Mucosa of descending colon (tissue), 3 donors: ENCODE data around the gene RGCC. TPM values are rescaled to one million over a fixed set of nuclear protein-coding genes. Genes with fewer than 3 reads are reported as not detected.
A peak's percentile ranks its signal among the peaks of the same experiment; 100 is the strongest.

Experiments used
- ATAC-seq: fragments of 200-7000 bp; cut with Tn5 transposase; one replicate; pipeline ENCODE4 v1.9.1; 2020; ENCODE audit warnings: mild to moderate bottlenecking, moderate library complexity
- DNase-seq, 3 donors: peaks; one replicate each; pipeline ENCODE4 v3.0.0-alpha.2; 2020
- H3K36me3 ChIP-seq: fragments of 200-600 bp; one replicate; pipeline ENCODE4 v1.8.0; 2021; ENCODE audit warnings: low read depth, mild to moderate bottlenecking
- H3K4me1 ChIP-seq: fragments of 200-600 bp; one replicate; pipeline ENCODE4 v1.8.0; 2021; ENCODE audit warnings: low read depth, mild to moderate bottlenecking
- H3K4me3 ChIP-seq: fragments of 200-600 bp; one replicate; pipeline ENCODE4 v1.8.0; 2021; ENCODE audit warnings: mild to moderate bottlenecking
- H3K9me3 ChIP-seq: fragments of 200-600 bp; one replicate; pipeline ENCODE4 v1.8.0; 2021; ENCODE audit warnings: mild to moderate bottlenecking
- intact Hi-C, 2 donors: fragments of 100-400 bp; cut with DNase I in 1 of 2; cut with micrococcal nuclease in 1 of 2; formaldehyde crosslinking; loops; one replicate each; pipeline versions ENCODE4 v1.11.0 to v1.11.1; 2022; cut with DNase I, micrococcal nuclease
- total RNA-seq, 3 donors: library from RNA; stranded (reverse); fragmentation: NEBNext Ultra II Directional in 2 of 3; extraction: Animal tissue kit (Norgen Biotek cat#: 25700) in 2 of 3; gene quantifications; one replicate each; pipeline versions ENCODE4 v1.2.1 to v1.2.4, GENCODE V29; 2021 to 2023
- TF ChIP-seq, protein P1 (sequence below): fragments of 200-600 bp; IDR thresholded peaks from one replicate; pipeline ENCODE4 v1.8.0; 2022; ENCODE audit warnings: antibody characterized with exemption, mild to moderate bottlenecking
- donor health status: DM: no; HTN: no; CAD: no; lungs with moderate emphysema.
- donor health status: DM: no; HTN: no; CAD: no.
- donor health status: DM: no; HTN: yes; CAD: no.

The RGCC gene
- total RNA-seq, 3 donors from 2014 or later = 2.5 to 14.0 (median 4.7) TPM

DNA sequence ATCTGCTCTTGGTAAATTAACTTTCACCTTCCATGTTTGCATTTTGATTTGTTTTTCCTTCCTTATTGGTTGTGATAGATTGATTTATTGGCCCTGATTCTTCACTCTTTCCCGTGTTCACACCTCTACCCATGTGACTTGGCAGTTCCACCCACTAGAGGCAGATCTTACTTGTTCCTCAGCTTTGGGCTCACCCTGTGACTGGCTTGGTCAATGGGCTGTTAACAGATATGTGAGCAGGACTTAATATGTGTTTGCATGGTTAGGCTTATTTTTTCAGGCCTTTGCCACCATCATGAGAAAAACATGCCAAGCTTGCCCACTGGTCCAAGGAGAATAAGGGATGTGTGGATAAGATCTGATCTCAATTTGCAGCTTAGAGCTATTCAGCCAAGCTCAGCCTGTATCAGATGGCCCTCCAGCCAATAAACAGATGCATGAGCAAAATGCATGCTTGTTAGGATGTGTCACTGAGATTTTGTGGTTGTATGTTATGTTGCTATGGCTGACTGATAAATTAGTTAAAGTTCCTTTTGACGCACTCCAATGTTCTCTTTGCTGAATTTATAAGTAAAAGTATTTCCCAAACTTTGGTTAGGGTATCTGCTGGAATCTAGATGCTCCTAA, 48.0 kb downstream of the RGCC start:
- no peaks in the 10 kb centered on the region for H3K4me1 ChIP-seq
- TF ChIP-seq, protein P1, sequence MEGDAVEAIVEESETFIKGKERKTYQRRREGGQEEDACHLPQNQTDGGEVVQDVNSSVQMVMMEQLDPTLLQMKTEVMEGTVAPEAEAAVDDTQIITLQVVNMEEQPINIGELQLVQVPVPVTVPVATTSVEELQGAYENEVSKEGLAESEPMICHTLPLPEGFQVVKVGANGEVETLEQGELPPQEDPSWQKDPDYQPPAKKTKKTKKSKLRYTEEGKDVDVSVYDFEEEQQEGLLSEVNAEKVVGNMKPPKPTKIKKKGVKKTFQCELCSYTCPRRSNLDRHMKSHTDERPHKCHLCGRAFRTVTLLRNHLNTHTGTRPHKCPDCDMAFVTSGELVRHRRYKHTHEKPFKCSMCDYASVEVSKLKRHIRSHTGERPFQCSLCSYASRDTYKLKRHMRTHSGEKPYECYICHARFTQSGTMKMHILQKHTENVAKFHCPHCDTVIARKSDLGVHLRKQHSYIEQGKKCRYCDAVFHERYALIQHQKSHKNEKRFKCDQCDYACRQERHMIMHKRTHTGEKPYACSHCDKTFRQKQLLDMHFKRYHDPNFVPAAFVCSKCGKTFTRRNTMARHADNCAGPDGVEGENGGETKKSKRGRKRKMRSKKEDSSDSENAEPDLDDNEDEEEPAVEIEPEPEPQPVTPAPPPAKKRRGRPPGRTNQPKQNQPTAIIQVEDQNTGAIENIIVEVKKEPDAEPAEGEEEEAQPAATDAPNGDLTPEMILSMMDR = no peak
- no peak for ATAC-seq
- H3K36me3 ChIP-seq = no peaks in the 10 kb centered on the region
- no peak overlapping the region for H3K4me3 ChIP-seq
- intact Hi-C loops = no loop called here
- H3K9me3 ChIP-seq = no peaks in the 10 kb centered on the region
- DNase-seq = no peak

GRCh38 chr13:41506312-41506711, 49.0 kb downstream of the RGCC start:
- no peaks in the 10 kb centered on the region for H3K36me3 ChIP-seq
- DNase-seq (no peak), ATAC-seq (no peak)
- no peaks in the 10 kb centered on the region for H3K9me3 ChIP-seq
- no peak overlapping the region for H3K4me3 ChIP-seq
- intact Hi-C loops = no loop called here
- H3K4me1 ChIP-seq = no peaks in the 10 kb centered on the region
- TF ChIP-seq, protein P1 = no peak

- intact Hi-C loops = no loop called here
- TF ChIP-seq, protein P1 = no peak
- no peak for ATAC-seq
- H3K4me3 ChIP-seq = no peak overlapping the region
- H3K9me3 ChIP-seq = no peaks in the 10 kb centered on the region
- DNase-seq = no peak
- H3K4me1 ChIP-seq = no peaks in the 10 kb centered on the region
- H3K36me3 ChIP-seq = no peaks in the 10 kb centered on the region
Measured at GRCh38 chr13:41509971-41510370, 52.6 kb downstream of the RGCC start.

DNA sequence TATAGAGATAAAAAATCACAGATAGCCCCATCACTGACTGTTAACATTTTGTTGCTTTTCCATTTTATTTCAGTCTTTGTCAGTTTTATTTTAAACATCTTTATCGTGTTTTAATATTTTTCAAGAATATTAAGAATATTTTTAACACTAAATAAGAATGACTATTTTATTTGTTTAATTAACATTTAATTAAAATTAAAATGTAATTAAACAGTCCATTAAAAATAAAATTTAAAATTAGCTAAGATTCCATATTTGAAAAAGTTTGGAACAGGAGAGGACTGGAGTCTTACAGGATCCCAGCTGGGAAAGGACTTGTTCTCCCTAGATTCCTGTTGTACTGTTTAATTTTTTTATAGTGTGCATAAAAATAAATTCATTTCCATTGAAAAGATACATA, 54.5 kb downstream of the RGCC start:
- H3K9me3 ChIP-seq = no peaks in the 10 kb centered on the region
- TF ChIP-seq, protein P1 = no peak
- H3K36me3 ChIP-seq = no peaks in the 10 kb centered on the region
- no peak overlapping the region for H3K4me3 ChIP-seq
- intact Hi-C loops = no loop called here
- no peak for DNase-seq
- no peaks in the 10 kb centered on the region for H3K4me1 ChIP-seq
- ATAC-seq = no peak

DNA sequence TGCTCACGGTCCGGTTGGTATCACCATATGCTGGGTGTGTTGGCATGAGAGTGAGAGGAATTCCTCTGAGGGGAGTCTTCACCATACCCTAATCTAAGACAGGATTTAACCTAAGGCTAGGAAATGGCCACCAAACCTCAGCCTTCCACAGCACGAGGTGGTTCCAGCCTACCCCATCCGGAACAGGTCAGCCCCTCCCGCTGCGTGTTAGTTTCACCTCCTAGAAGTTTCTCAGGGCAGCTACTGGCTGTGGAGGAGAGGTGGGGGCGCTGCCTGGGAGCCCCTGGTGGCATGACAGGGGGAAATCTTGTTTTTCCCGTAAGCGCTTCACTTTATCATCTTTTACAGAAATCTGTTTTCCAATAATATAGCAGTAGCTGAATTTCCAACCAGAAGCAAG, 55.1 kb downstream of the RGCC start:
- DNase-seq (peak in 1 of 3 donors; percentile 58), ATAC-seq (peak; percentile 60)
- intact Hi-C loops = no loop called here
- no peaks in the 10 kb centered on the region for H3K36me3 ChIP-seq
- TF ChIP-seq, protein P1 = no peak
- no peaks in the 10 kb centered on the region for H3K9me3 ChIP-seq
- H3K4me1 ChIP-seq = no peaks in the 10 kb centered on the region
- no peak overlapping the region for H3K4me3 ChIP-seq

DNA sequence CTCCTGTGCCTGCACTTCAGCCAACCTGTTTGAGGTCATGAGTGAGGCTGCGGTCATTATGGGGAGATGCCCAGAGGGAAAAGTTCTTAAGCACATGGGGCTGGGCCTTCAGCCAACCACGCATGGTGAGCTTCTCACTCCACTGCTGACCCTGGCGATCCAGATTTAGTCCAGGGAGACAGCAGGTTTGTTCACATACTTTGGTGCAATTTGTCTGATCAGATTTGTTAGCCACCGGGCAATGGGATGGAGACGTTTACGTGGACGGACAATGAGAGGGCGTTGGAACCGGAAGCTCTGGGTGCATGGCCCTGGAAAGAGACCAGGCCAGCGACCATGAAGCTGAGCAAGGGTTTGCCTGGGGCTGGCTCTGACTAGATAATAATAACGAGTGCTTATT, 56.2 kb downstream of the RGCC start:
- no peaks in the 10 kb centered on the region for H3K4me1 ChIP-seq
- intact Hi-C loops = no loop called here
- no peaks in the 10 kb centered on the region for H3K9me3 ChIP-seq
- no peak for ATAC-seq
- no peaks in the 10 kb centered on the region for H3K36me3 ChIP-seq
- TF ChIP-seq, protein P1 = no peak
- DNase-seq = no peak
- H3K4me3 ChIP-seq = no peak overlapping the region
